CD4-positive, alpha-beta T cell treated with Interleukin-6 for 4 hours (primary cell): Measurements from ENCODE around the gene THADA.
"Not testable (repeated sequence)": the region's sequence is repeated elsewhere in the genome, so short reads cannot be mapped to it uniquely, and the experiment has no call there.

Experiments
- DNase-seq: peaks from one replicate; pipeline ENCODE4 v3.0.0-alpha.2; 2020; ENCODE audit warnings: mixed read lengths

THADA gene

GRCh38 chr2:43537137-43537536 is 58.7 kb downstream of the THADA start:
- DNase-seq, result no peak

- DNase-seq, result no peak
Measured at GRCh38 chr2:43534569-43534968, 61.3 kb downstream of the THADA start.

GRCh38 chr2:43532572-43532971 is 63.3 kb downstream of the THADA start:
- not testable (repeated sequence) for DNase-seq

GRCh38 chr2:43531251-43531650 is 64.6 kb downstream of the THADA start:
- no peak for DNase-seq

GRCh38 chr2:43526994-43527393 is 68.8 kb downstream of the THADA start:
- no peak for DNase-seq

- DNase-seq, result no peak
Measured at GRCh38 chr2:43525506-43525905, 70.3 kb downstream of the THADA start.

- no peak for DNase-seq
Measured at GRCh38 chr2:43524177-43524965, 71.5 kb downstream of the THADA start.

GRCh38 chr2:43522177-43522576 is 73.7 kb downstream of the THADA start:
- DNase-seq, result no peak

- DNase-seq, result no peak
Measured at GRCh38 chr2:43521568-43521967, 74.3 kb downstream of the THADA start.

- DNase-seq, result no peak
Measured at GRCh38 chr2:43520919-43521318, 74.9 kb downstream of the THADA start.

- DNase-seq, result no peak
Measured at GRCh38 chr2:43519643-43520221, 76.1 kb downstream of the THADA start.

GRCh38 chr2:43518718-43519117 is 77.1 kb downstream of the THADA start:
- no peak for DNase-seq

GRCh38 chr2:43518181-43518580 is 77.7 kb downstream of the THADA start:
- no peak for DNase-seq

- DNase-seq, result no peak
Measured at GRCh38 chr2:43515807-43516497, 79.9 kb downstream of the THADA start.

GRCh38 chr2:43515248-43515647 is 80.6 kb downstream of the THADA start:
- DNase-seq, result no peak

- no peak for DNase-seq
Measured at GRCh38 chr2:43513796-43514195, 82.0 kb downstream of the THADA start.

GRCh38 chr2:43513216-43513615 is 82.6 kb downstream of the THADA start:
- DNase-seq, result no peak

- DNase-seq, result no peak
Measured at GRCh38 chr2:43511199-43511598, 84.6 kb downstream of the THADA start.

GRCh38 chr2:43509886-43510285 is 86.0 kb downstream of the THADA start:
- no peak for DNase-seq

- DNase-seq, result peak; percentile 29
Measured at GRCh38 chr2:43508209-43508608, 87.6 kb downstream of the THADA start.

- DNase-seq, result no peak
Measured at GRCh38 chr2:43507137-43507536, 88.7 kb downstream of the THADA start.

GRCh38 chr2:43495727-43496126 is 100.1 kb downstream of the THADA start:
- no peak for DNase-seq

- DNase-seq, result no peak
Measured at GRCh38 chr2:43493954-43494353, 101.9 kb downstream of the THADA start.

GRCh38 chr2:43491065-43491639 is 104.7 kb downstream of the THADA start:
- no peak for DNase-seq
